Keratinocyte (primary cell): ENCODE measurements around the gene DTD1. TPM values are rescaled to one million over a fixed set of nuclear protein-coding genes. Genes with fewer than 3 reads are reported as not detected.

Experiments
- DNase-seq: peaks from one replicate; pipeline ENCODE4 v3.0.0-alpha.2; 2011; ENCODE audit warnings: low read depth, missing footprints, low spot score
- FAIRE-seq: peaks from 2 replicates; lab custom pipeline; 2011; peaks lifted over from hg19 to GRCh38; lab: Jason Lieb, UNC
- H2AFZ ChIP-seq: 2 replicates; pipeline ENCODE4 v1.6.0; 2012; ENCODE audit warnings: low read length, control low read depth, inconsistent platforms; ENCODE audit not compliant: control insufficient read depth
- H3K27ac ChIP-seq: 2 replicates; pipeline ENCODE4 v1.5.1; 2011; ENCODE audit warnings: low read length; ENCODE audit not compliant: control insufficient read depth, insufficient read depth
- H3K27me3 ChIP-seq: 3 replicates; pipeline ENCODE4 v1.6.0; 2011; ENCODE audit warnings: low read length; ENCODE audit not compliant: control insufficient read depth, insufficient read depth; ENCODE audit errors: extremely low read depth
- H3K36me3 ChIP-seq, 2 experiments: 2 replicates in 1 of 2; 3 replicates in 1 of 2; pipeline ENCODE4 v1.5.1; 2011; ENCODE audit warnings: low read length in 2 of 2, mild to moderate bottlenecking in 1 of 2; ENCODE audit not compliant: control insufficient read depth in 2 of 2, insufficient read depth in 2 of 2; ENCODE audit errors: extremely low read depth in 1 of 2
- H3K4me1 ChIP-seq: 3 replicates; pipeline ENCODE4 v1.5.1; 2011; ENCODE audit warnings: low read length; ENCODE audit not compliant: control insufficient read depth, insufficient read depth; ENCODE audit errors: extremely low read depth
- H3K4me2 ChIP-seq: 3 replicates; pipeline ENCODE4 v1.6.0; 2011; ENCODE audit warnings: low read depth, low read length; ENCODE audit not compliant: control insufficient read depth, insufficient read depth; ENCODE audit errors: extremely low read depth
- H3K4me3 ChIP-seq, 3 experiments: fragments of 200-600 bp in 1 of 3; sonication (generic) in 1 of 3; 2 replicates in 2 of 3; 3 replicates in 1 of 3; pipeline ENCODE4 v1.5.1; 2011 to 2016; ENCODE audit warnings: low read length in 3 of 3, mild to moderate bottlenecking in 3 of 3, control low read depth in 2 of 3, inconsistent platforms in 1 of 3, low read depth in 1 of 3, mixed read lengths in 1 of 3, mixed run types in 1 of 3, moderate library complexity in 1 of 3; ENCODE audit not compliant: control insufficient read depth in 2 of 3, insufficient read depth in 2 of 3; ENCODE audit errors: extremely low read depth in 1 of 3
- H3K79me2 ChIP-seq: 2 replicates; pipeline ENCODE4 v1.6.0; 2012; ENCODE audit warnings: low read length; ENCODE audit not compliant: control insufficient read depth, insufficient read depth
- H3K9ac ChIP-seq: 3 replicates; pipeline ENCODE4 v1.6.0; 2011; ENCODE audit warnings: low read length; ENCODE audit not compliant: control insufficient read depth, insufficient read depth; ENCODE audit errors: extremely low read depth
- H3K9me1 ChIP-seq: 3 replicates; pipeline ENCODE4 v1.6.0; 2011; ENCODE audit warnings: low read length; ENCODE audit not compliant: control insufficient read depth, insufficient read depth; ENCODE audit errors: extremely low read depth
- H3K9me3 ChIP-seq: 2 replicates; pipeline ENCODE4 v1.5.1; 2012; ENCODE audit warnings: low read depth, low read length; ENCODE audit not compliant: control insufficient read depth
- H4K20me1 ChIP-seq: 3 replicates; pipeline ENCODE4 v1.6.0; 2011; ENCODE audit warnings: low read length; ENCODE audit not compliant: control insufficient read depth, insufficient read depth; ENCODE audit errors: extremely low read depth
- EZH2 ChIP-seq: IDR thresholded peaks from one replicate; pipeline ENCODE4 v1.6.1; 2012; ENCODE audit warnings: inconsistent platforms, mild to moderate bottlenecking, low read length, moderate library complexity
- dilution Hi-C: fragments of 300-500 bp; cut with MboI; formaldehyde crosslinking; loops from one replicate; pipeline ENCODE4 v1.7.0; 2020; ENCODE audit warnings: low sequenced_read_pairs; ENCODE audit not compliant: extremely low pct_ligation_motif_present
- polyA plus RNA-seq, 5 experiments: library from polyadenylated mRNA; depleted of rRNA in 3 of 5; stranded (reverse) in 3 of 5; stranded (forward) in 1 of 5; unstranded in 1 of 5; fragments of >200 nt; gene quantifications; 1 replicate in 1 of 5; 2 replicates in 3 of 5; 3 replicates in 1 of 5; pipeline versions ENCODE4 v1.2.1 to v1.2.3, GENCODE V29; 2011 to 2012; ENCODE audit warnings: missing spikeins in 2 of 5, low read depth in 1 of 5, low replicate concordance in 1 of 5
- TF ChIP-seq, protein P1 (sequence below), 3 experiments: IDR thresholded peaks in 1 of 3; conservative IDR thresholded peaks in 1 of 3; optimal IDR thresholded peaks in 1 of 3; 2 replicates in 2 of 3; 3 replicates in 1 of 3; pipeline versions ENCODE3 to v1.5.1; 2011; ENCODE audit warnings: low read length in 3 of 3, mild to moderate bottlenecking in 3 of 3, moderate library complexity in 2 of 3, control low read depth in 1 of 3, inconsistent platforms in 1 of 3; ENCODE audit not compliant: insufficient read depth in 2 of 3; ENCODE audit errors: extremely low read depth in 1 of 3

Gene DTD1
- polyA plus RNA-seq, 1 donor (not counting 4 experiments of a cell fraction or from before 2014, with no cell fraction given) = 68.3 TPM

DNA sequence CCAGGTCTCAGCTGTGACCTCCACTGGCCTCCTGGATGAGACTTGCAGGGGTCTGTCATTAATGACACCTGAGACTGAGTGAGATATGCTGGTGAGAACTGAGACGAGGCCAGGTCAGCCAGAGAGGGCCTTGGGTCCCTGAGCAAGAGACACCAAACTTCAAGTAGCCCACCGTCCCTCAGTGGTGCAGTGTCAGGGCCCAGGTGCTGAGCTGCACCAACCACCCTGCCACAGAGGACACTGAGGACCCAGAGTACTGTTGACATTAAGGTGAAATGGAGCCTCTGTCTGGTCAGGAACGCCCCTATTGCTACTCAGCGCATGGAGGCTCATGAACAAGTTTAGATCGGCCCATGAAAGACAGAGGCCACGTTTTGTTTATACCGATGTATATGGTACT, 161.7 kb downstream of the DTD1 start:
- no peak for TF ChIP-seq EZH2
- H3K9ac ChIP-seq = no peak overlapping the region
- H3K4me1 ChIP-seq = no peaks in the 10 kb centered on the region
- no peaks in the 10 kb centered on the region for H3K79me2 ChIP-seq
- no peak for DNase-seq
- H3K27ac ChIP-seq = no peak overlapping the region
- no peaks in the 10 kb centered on the region for H3K9me1 ChIP-seq
- H4K20me1 ChIP-seq = no peaks in the 10 kb centered on the region
- no peak for FAIRE-seq
- no peak overlapping the region for H3K4me2 ChIP-seq
- peaks cover 3 to 5% of the 10 kb centered on the region in 2 experiments for H3K36me3 ChIP-seq
- no peaks in the 10 kb centered on the region for H3K27me3 ChIP-seq
- no peak overlapping the region for H2AFZ ChIP-seq
- no peak overlapping the region for H3K4me3 ChIP-seq
- H3K9me3 ChIP-seq = no peaks in the 10 kb centered on the region
- dilution Hi-C loops = no loop called here

DNA sequence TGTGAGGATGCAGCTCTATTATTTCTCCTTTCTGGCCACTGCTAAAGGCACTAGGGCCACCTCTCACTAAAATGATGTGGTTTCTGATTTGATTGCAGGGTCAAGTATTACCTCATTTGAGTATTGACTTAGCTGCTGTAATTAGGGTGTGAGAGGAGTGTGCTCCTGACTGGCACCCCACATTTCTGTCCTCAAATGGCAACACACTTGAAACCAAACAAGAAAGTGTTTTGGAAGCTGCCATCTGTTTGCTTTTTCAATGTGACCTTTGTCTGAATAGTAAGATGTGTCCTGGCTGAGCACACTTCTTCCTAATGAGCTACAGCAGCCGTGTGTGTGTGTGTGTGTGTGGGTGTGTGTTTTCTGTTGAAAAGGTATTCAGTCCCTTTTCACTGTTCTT, 162.9 kb downstream of the DTD1 start:
- H3K79me2 ChIP-seq = no peaks in the 10 kb centered on the region
- no peak for FAIRE-seq
- dilution Hi-C loops = no loop called here

More for the DNA sequence above, 162.9 kb downstream of the DTD1 start:
- H3K9me1 ChIP-seq = no peaks in the 10 kb centered on the region
- H3K9me3 ChIP-seq = no peaks in the 10 kb centered on the region
- no peaks in the 10 kb centered on the region for H3K27me3 ChIP-seq
- no peak for TF ChIP-seq EZH2
- TF ChIP-seq, protein P1, sequence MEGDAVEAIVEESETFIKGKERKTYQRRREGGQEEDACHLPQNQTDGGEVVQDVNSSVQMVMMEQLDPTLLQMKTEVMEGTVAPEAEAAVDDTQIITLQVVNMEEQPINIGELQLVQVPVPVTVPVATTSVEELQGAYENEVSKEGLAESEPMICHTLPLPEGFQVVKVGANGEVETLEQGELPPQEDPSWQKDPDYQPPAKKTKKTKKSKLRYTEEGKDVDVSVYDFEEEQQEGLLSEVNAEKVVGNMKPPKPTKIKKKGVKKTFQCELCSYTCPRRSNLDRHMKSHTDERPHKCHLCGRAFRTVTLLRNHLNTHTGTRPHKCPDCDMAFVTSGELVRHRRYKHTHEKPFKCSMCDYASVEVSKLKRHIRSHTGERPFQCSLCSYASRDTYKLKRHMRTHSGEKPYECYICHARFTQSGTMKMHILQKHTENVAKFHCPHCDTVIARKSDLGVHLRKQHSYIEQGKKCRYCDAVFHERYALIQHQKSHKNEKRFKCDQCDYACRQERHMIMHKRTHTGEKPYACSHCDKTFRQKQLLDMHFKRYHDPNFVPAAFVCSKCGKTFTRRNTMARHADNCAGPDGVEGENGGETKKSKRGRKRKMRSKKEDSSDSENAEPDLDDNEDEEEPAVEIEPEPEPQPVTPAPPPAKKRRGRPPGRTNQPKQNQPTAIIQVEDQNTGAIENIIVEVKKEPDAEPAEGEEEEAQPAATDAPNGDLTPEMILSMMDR (optimal IDR thresholded peaks at IDR 0.05 in 1 of 3, IDR thresholded peaks at IDR 0.05 in 1 of 3, conservative IDR thresholded peaks at IDR 0.05 in 1 of 3; ENCODE audit: extremely low read depth in 1 of 3, insufficient read depth in 2 of 3, low read length in 3 of 3) = no peak
- H3K4me2 ChIP-seq = no peak overlapping the region
- no peak overlapping the region for H3K4me3 ChIP-seq
- no peak overlapping the region for H3K27ac ChIP-seq
- no peak overlapping the region for H2AFZ ChIP-seq
- no peak overlapping the region for H3K9ac ChIP-seq
- DNase-seq = no peak
- H3K4me1 ChIP-seq = no peaks in the 10 kb centered on the region
- no peaks in the 10 kb centered on the region for H3K36me3 ChIP-seq
- no peaks in the 10 kb centered on the region for H4K20me1 ChIP-seq
